T-cell (primary cell): ENCODE data around the gene S100A8. TPM values are rescaled to one million over a fixed set of nuclear protein-coding genes. Genes with fewer than 3 reads are reported as not detected.
"Not testable (repeated sequence)": the region's sequence is repeated elsewhere in the genome, so short reads cannot be mapped to it uniquely, and the experiment has no call there.

ENCODE experiments used
- ATAC-seq, 4 experiments: fragments of 200-7000 bp in 3 of 4; fragments of 150-1000 bp in 1 of 4; cut with Tn5 transposase; replicated peaks in 1 of 4; 1 replicate in 3 of 4; 2 replicates in 1 of 4; pipeline ENCODE4 v1.10.0; 2021; ENCODE audit warnings: moderate library complexity in 3 of 4, mild to moderate bottlenecking in 2 of 4, moderate number of reproducible peaks in 1 of 4
- CTCF ChIA-PET, 2 donors: fragments of 300-600 bp; sonication (Branson Sonifier 250); formaldehyde crosslinking; loops; one replicate each; lab custom pipeline; 2022; ENCODE audit warnings: antibody characterized with exemption in 2 of 2; lab: Charles Lee
- POLR2A ChIA-PET, 2 donors: fragments of 300-600 bp; sonication (Branson Sonifier 250); formaldehyde crosslinking; loops; one replicate each; lab custom pipeline; 2022; ENCODE audit warnings: antibody characterized with exemption in 2 of 2; lab: Charles Lee
- DNase-seq, 35 experiments: peaks; one replicate each; pipeline versions ENCODE4 v3.0.0 to v3.0.0-alpha.2; 2013 to 2023
- H3K27ac ChIP-seq: one replicate; pipeline ENCODE4 v1.5.1; 2013; ENCODE audit warnings: low read length
- H3K27me3 ChIP-seq, 2 experiments: replicated peaks in 1 of 2; 1 replicate in 1 of 2; 2 replicates in 1 of 2; pipeline versions ENCODE4 v1.6.1 to v1.7.0; 2013; ENCODE audit warnings: low read length in 1 of 2, mixed read lengths in 1 of 2; ENCODE audit not compliant: control insufficient read depth in 2 of 2, insufficient read depth in 2 of 2; ENCODE audit errors: extremely low read depth in 1 of 2
- H3K36me3 ChIP-seq, 2 donors: 1 replicate in 1 of 2; 2 replicates in 1 of 2; pipeline versions ENCODE4 v1.6.1 to v1.7.0; 2013; ENCODE audit warnings: low read length in 1 of 2; ENCODE audit not compliant: control insufficient read depth in 2 of 2, insufficient read depth in 1 of 2; ENCODE audit errors: extremely low read depth in 1 of 2
- H3K4me1 ChIP-seq, 2 experiments: 1 replicate in 1 of 2; 2 replicates in 1 of 2; pipeline versions ENCODE4 v1.6.1 to v1.7.0; 2013; ENCODE audit warnings: low read length in 2 of 2, mixed read lengths in 1 of 2; ENCODE audit not compliant: insufficient read depth in 2 of 2, control insufficient read depth in 1 of 2; ENCODE audit errors: extremely low read depth in 1 of 2
- H3K4me3 ChIP-seq, 2 donors: 1 replicate in 1 of 2; 2 replicates in 1 of 2; pipeline versions ENCODE4 v1.5.1 to v1.7.0; 2013; ENCODE audit warnings: mild to moderate bottlenecking in 2 of 2, low read length in 1 of 2, moderate library complexity in 1 of 2; ENCODE audit not compliant: control insufficient read depth in 1 of 2; ENCODE audit errors: extremely low read depth in 1 of 2
- H3K9me3 ChIP-seq: 2 replicates; pipeline ENCODE4 v1.7.0; 2013
- H3K27ac Mint-ChIP-seq, 2 donors: one replicate each; pipeline ENCODE4 v1.8.0; 2020 to 2021; ENCODE audit warnings: mild to moderate bottlenecking in 2 of 2, mixed read lengths in 2 of 2
- H3K27me3 Mint-ChIP-seq, 2 donors: one replicate each; pipeline ENCODE4 v1.8.0; 2021 to 2022; ENCODE audit warnings: mixed read lengths in 2 of 2
- H3K36me3 Mint-ChIP-seq: one replicate; pipeline ENCODE4 v1.8.0; 2021; ENCODE audit warnings: mixed read lengths
- H3K4me1 Mint-ChIP-seq, 3 donors: one replicate each; pipeline ENCODE4 v1.8.0; 2020 to 2022; ENCODE audit warnings: mixed read lengths in 3 of 3, mild to moderate bottlenecking in 1 of 3
- H3K4me3 Mint-ChIP-seq, 3 donors: one replicate each; pipeline ENCODE4 v1.8.0; 2020 to 2022; ENCODE audit warnings: mild to moderate bottlenecking in 3 of 3, mixed read lengths in 3 of 3, moderate library complexity in 3 of 3
- H3K9me3 Mint-ChIP-seq, 3 donors: one replicate each; pipeline ENCODE4 v1.8.0; 2020 to 2022; ENCODE audit warnings: mixed read lengths in 3 of 3
- WGBS: methylation state at CpG from one replicate; pipeline ENCODE4 v1.1.5; 2013; ENCODE audit warnings: missing lambda C conversion rate; ENCODE audit not compliant: insufficient coverage; 5-methylcytosine and 5-hydroxymethylcytosine counted together
- total RNA-seq, 35 experiments: library from RNA in 6 of 35; stranded (reverse) in 6 of 35; fragments of 120-200 nt in 1 of 35; gene quantifications; one replicate each; pipeline versions ENCODE4 v1.2.1 to v1.2.4 and lab custom pipeline; 2013 to 2026

S100A8 gene
- total RNA-seq, 5 donors from 2014 or later (not counting 1 experiment from before 2014, with no cell fraction given), result 1.1 to 3.8 TPM; not detected in 3

GRCh38 chr1:153349363-153350320 lies 41.2 kb downstream of the S100A8 start:
- DNase-seq (no peak), ATAC-seq (no peak)
- H3K36me3 ChIP-seq, result no peaks in the 10 kb centered on the region
- ChIA-PET POLR2A (no interaction called here), CTCF (interaction anchor here in 1 of 2 donors (0.6 kb wide), 1 partner anchor 145 kb away, joined by 3 read pairs; no protein-coding TSS in a partner anchor)
- H3K4me1 ChIP-seq, result peaks cover 15 to 19% of the 10 kb centered on the region in 2 experiments
- WGBS, result 89% methylated on average over 9 of the region's 17 CpGs
- no peaks in the 10 kb centered on the region for H3K36me3 Mint-ChIP-seq
- H3K9me3 ChIP-seq, result no peaks in the 10 kb centered on the region
- H3K4me3 ChIP-seq, result no peak overlapping the region
- H3K27ac Mint-ChIP-seq, result no peak overlapping the region
- peaks cover 10 to 44% of the 10 kb centered on the region in 2 donors for H3K27me3 Mint-ChIP-seq
- H3K27me3 ChIP-seq, result peaks cover 0 to 52% of the 10 kb centered on the region in 2 experiments
- no peak overlapping the region for H3K4me3 Mint-ChIP-seq
- no peaks in the 10 kb centered on the region for H3K9me3 Mint-ChIP-seq
- H3K27ac ChIP-seq, result no peak overlapping the region
- H3K4me1 Mint-ChIP-seq, result peaks cover 20 to 29% (median 24%) of the 10 kb centered on the region in 3 donors

GRCh38 chr1:153348511-153349362 lies 42.1 kb downstream of the S100A8 start, which contains the start of gene PGLYRP4:
PGLYRP4 (minus strand) TSS chr1:153348841; CDS start chr1:153347932, 909 bp downstream.
- Histone ChIP-seq H3K36me3 (no peaks in the 10 kb centered on the region), H3K27ac (no peak within 1 kb of the TSS), H3K9me3 (no peaks in the 10 kb centered on the region), H3K4me3 (no peak within 1 kb of the TSS), H3K27me3 (peaks cover 0 to 51% of the 10 kb centered on the region in 2 experiments), H3K4me1 (peaks cover 21 to 26% of the 10 kb centered on the region in 2 experiments)
- Mint-ChIP-seq H3K27me3 (peaks cover 12 to 49% of the 10 kb centered on the region in 2 donors), H3K4me3 (no peak within 1 kb of the TSS), H3K9me3 (no peaks in the 10 kb centered on the region), H3K4me1 (peaks cover 27 to 38% (median 30%) of the 10 kb centered on the region in 3 donors), H3K27ac (peak within 1 kb of the TSS in 1 of 2 donors; percentile 10), H3K36me3 (no peaks in the 10 kb centered on the region)
- ATAC-seq (no peak), DNase-seq (no peak)
- WGBS, result 60% methylated on average over 6 of the region's 10 CpGs
- ChIA-PET CTCF (interaction anchor here in 1 of 2 donors (0.6 kb wide), 1 partner anchor 146 kb away, joined by 3 read pairs; no protein-coding TSS in a partner anchor), POLR2A (no interaction called here)

- Mint-ChIP-seq H3K27ac (no peak overlapping the region), H3K4me3 (no peak overlapping the region), H3K9me3 (no peaks in the 10 kb centered on the region), H3K27me3 (peaks cover 16 to 46% of the 10 kb centered on the region in 2 donors), H3K36me3 (no peaks in the 10 kb centered on the region), H3K4me1 (peaks cover 31 to 41% (median 34%) of the 10 kb centered on the region in 3 donors)
- ChIA-PET POLR2A (no interaction called here), CTCF (no interaction called here)
- Histone ChIP-seq H3K4me3 (no peak overlapping the region), H3K27me3 (peaks cover 0 to 42% of the 10 kb centered on the region in 2 experiments), H3K4me1 (peaks cover 26 to 29% of the 10 kb centered on the region in 2 experiments), H3K9me3 (no peaks in the 10 kb centered on the region), H3K27ac (no peak overlapping the region), H3K36me3 (no peaks in the 10 kb centered on the region)
- ATAC-seq (no peak), DNase-seq (no peak)
- WGBS, result 87% methylated on average over 4 of the region's 7 CpGs
Observed at GRCh38 chr1:153347856-153348255, 43.0 kb downstream of the S100A8 start.

GRCh38 chr1:153347049-153347448 lies 43.8 kb downstream of the S100A8 start:
- H3K27ac ChIP-seq, H3K4me3 Mint-ChIP-seq, POLR2A ChIA-PET, H3K4me3 ChIP-seq, DNase-seq, H3K36me3 ChIP-seq, CTCF ChIA-PET, H3K9me3 Mint-ChIP-seq, ATAC-seq, H3K27ac Mint-ChIP-seq, H3K9me3 ChIP-seq, H3K36me3 Mint-ChIP-seq: not testable (repeated sequence)
- Mint-ChIP-seq H3K4me1 (peaks cover 31 to 49% (median 31%) of the 10 kb centered on the region in 3 donors), H3K27me3 (peaks cover 16 to 49% of the 10 kb centered on the region in 2 donors)
- WGBS, result 89% methylated on average over 6 of the region's 14 CpGs
- Histone ChIP-seq H3K4me1 (peaks cover 26 to 32% of the 10 kb centered on the region in 2 experiments), H3K27me3 (peaks cover 0 to 42% of the 10 kb centered on the region in 2 experiments)

GRCh38 chr1:153346077-153346723 lies 44.7 kb downstream of the S100A8 start:
- ATAC-seq, result peak in 1 of 4 experiments; percentile 44
- no peak for DNase-seq
- POLR2A ChIA-PET, result interaction anchor here in 1 of 2 donors (0.7 kb wide), 1 partner anchor 10 kb away, joined by 3 read pairs; no protein-coding TSS in a partner anchor
- H3K27me3 ChIP-seq, result peaks cover 0 to 50% of the 10 kb centered on the region in 2 experiments
- Mint-ChIP-seq H3K4me1 (peaks cover 31 to 51% (median 31%) of the 10 kb centered on the region in 3 donors), H3K9me3 (no peaks in the 10 kb centered on the region), H3K27me3 (peaks cover 16 to 54% of the 10 kb centered on the region in 2 donors), H3K27ac (no peak overlapping the region), H3K4me3 (peak overlapping the region in 2 of 3 donors; percentile 15 to 74), H3K36me3 (no peaks in the 10 kb centered on the region)
- H3K36me3 ChIP-seq, result no peaks in the 10 kb centered on the region
- no peak overlapping the region for H3K4me3 ChIP-seq
- CTCF ChIA-PET, result interaction anchor here in 1 of 2 donors (1.8 kb wide), 1 partner anchor 148 kb away, joined by 4 read pairs; no protein-coding TSS in a partner anchor
- WGBS, result 0% methylated on average over 1 of the region's 6 CpGs
- no peak overlapping the region for H3K27ac ChIP-seq
- no peaks in the 10 kb centered on the region for H3K9me3 ChIP-seq
- peaks cover 26 to 34% of the 10 kb centered on the region in 2 experiments for H3K4me1 ChIP-seq
